NCI-H774 (cell line): Measurements from ENCODE around the gene NTNG1.
A peak's percentile ranks its signal among the peaks of the same experiment; 100 is the strongest.

Source experiments
- DNase-seq: peaks from one replicate; lab custom pipeline; 2025; lab: John Stamatoyannopoulos, UW

The NTNG1 gene

GRCh38 chr1:107457989-107458388 is 317.1 kb downstream of the NTNG1 start:
- DNase-seq: no peak

GRCh38 chr1:107459204-107459904 is 318.5 kb downstream of the NTNG1 start:
- DNase-seq: no peak

- DNase-seq: no peak
Measured at GRCh38 chr1:107460035-107460434, 319.2 kb downstream of the NTNG1 start.

GRCh38 chr1:107464827-107465226 is 324.0 kb downstream of the NTNG1 start:
- no peak for DNase-seq

GRCh38 chr1:107467286-107467685 is 326.4 kb downstream of the NTNG1 start:
- no peak for DNase-seq

- DNase-seq: no peak
Measured at GRCh38 chr1:107467811-107468210, 327.0 kb downstream of the NTNG1 start.

- no peak for DNase-seq
Measured at GRCh38 chr1:107473065-107473464, 332.2 kb downstream of the NTNG1 start.

GRCh38 chr1:107474877-107475612 is 334.2 kb downstream of the NTNG1 start:
- DNase-seq: no peak

- DNase-seq: no peak
Measured at GRCh38 chr1:107477233-107477632, 336.4 kb downstream of the NTNG1 start.

GRCh38 chr1:107479865-107480350 is 339.1 kb downstream of the NTNG1 start:
- DNase-seq: no peak

- no peak for DNase-seq
Measured at GRCh38 chr1:107480548-107481415, 339.9 kb downstream of the NTNG1 start.

- no peak for DNase-seq
Measured at GRCh38 chr1:107481756-107482384, 341.0 kb downstream of the NTNG1 start.

GRCh38 chr1:107483949-107484348 is 343.1 kb downstream of the NTNG1 start:
- no peak for DNase-seq

GRCh38 chr1:107486349-107486748 is 345.5 kb downstream of the NTNG1 start:
- no peak for DNase-seq

GRCh38 chr1:107487506-107487905 is 346.7 kb downstream of the NTNG1 start:
- no peak for DNase-seq

- no peak for DNase-seq
Measured at GRCh38 chr1:107491582-107491981, 350.7 kb downstream of the NTNG1 start.

- no peak for DNase-seq
Measured at GRCh38 chr1:107493111-107493716, 352.4 kb downstream of the NTNG1 start.

GRCh38 chr1:107494061-107494460 is 353.2 kb downstream of the NTNG1 start:
- DNase-seq: no peak

GRCh38 chr1:107496002-107496401 is 355.2 kb downstream of the NTNG1 start:
- DNase-seq: peak; percentile 15

GRCh38 chr1:107499139-107499744 is 358.4 kb downstream of the NTNG1 start:
- DNase-seq: no peak

GRCh38 chr1:107501081-107501605 is 360.3 kb downstream of the NTNG1 start:
- DNase-seq: no peak
